ENCODE results near the gene CORO2B. TPM values are rescaled to one million over a fixed set of nuclear protein-coding genes. Genes with fewer than 3 reads are reported as not detected.

Gene CORO2B
- total RNA-seq, 1 donor from 2014 or later: not detected

GRCh38 chr15:68571582-68571981 is 7.2 kb upstream of the CORO2B start:
- intact Hi-C loops (cut with micrococcal nuclease): no loop called here

- intact Hi-C loops (cut with micrococcal nuclease): no loop called here
Measured at GRCh38 chr15:68572309-68572708, 6.5 kb upstream of the CORO2B start.

GRCh38 chr15:68572921-68573320 is 5.9 kb upstream of the CORO2B start:
- intact Hi-C loops (cut with micrococcal nuclease): no loop called here

GRCh38 chr15:68574046-68574445 is 4.7 kb upstream of the CORO2B start:
- intact Hi-C loops (cut with micrococcal nuclease): no loop called here

GRCh38 chr15:68574629-68575028 is 4.2 kb upstream of the CORO2B start:
- intact Hi-C loops (cut with micrococcal nuclease): no loop called here

- intact Hi-C loops (cut with micrococcal nuclease): no loop called here
Measured at GRCh38 chr15:68576235-68576892, 2.4 kb upstream of the CORO2B start.

- intact Hi-C loops (cut with micrococcal nuclease): no loop called here
Measured at GRCh38 chr15:68578175-68578979, 416 bp upstream of the CORO2B start.

GRCh38 chr15:68580026-68580882 is 1.5 kb downstream of the CORO2B start:
- intact Hi-C loops (cut with micrococcal nuclease): no loop called here

GRCh38 chr15:68580883-68581155 is 2.0 kb downstream of the CORO2B start:
- intact Hi-C loops (cut with micrococcal nuclease): no loop called here

GRCh38 chr15:68581725-68582124 is 2.9 kb downstream of the CORO2B start:
- intact Hi-C loops (cut with micrococcal nuclease): no loop called here

GRCh38 chr15:68582236-68582635 is 3.4 kb downstream of the CORO2B start:
- intact Hi-C loops (cut with micrococcal nuclease): no loop called here

- intact Hi-C loops (cut with micrococcal nuclease): no loop called here
Measured at GRCh38 chr15:68582864-68583263, 4.1 kb downstream of the CORO2B start.

GRCh38 chr15:68583321-68583720 is 4.5 kb downstream of the CORO2B start:
- intact Hi-C loops (cut with micrococcal nuclease): no loop called here

GRCh38 chr15:68583936-68584755 is 5.4 kb downstream of the CORO2B start:
- intact Hi-C loops (cut with micrococcal nuclease): no loop called here

- intact Hi-C loops (cut with micrococcal nuclease): no loop called here
Measured at GRCh38 chr15:68584756-68585573, 6.2 kb downstream of the CORO2B start.

GRCh38 chr15:68585574-68586273 is 6.9 kb downstream of the CORO2B start:
- intact Hi-C loops (cut with micrococcal nuclease): no loop called here

GRCh38 chr15:68586274-68586961 is 7.6 kb downstream of the CORO2B start:
- intact Hi-C loops (cut with micrococcal nuclease): no loop called here

GRCh38 chr15:68587769-68588385 is 9.1 kb downstream of the CORO2B start:
- intact Hi-C loops (cut with micrococcal nuclease): no loop called here

GRCh38 chr15:68589053-68589452 is 10.3 kb downstream of the CORO2B start:
- intact Hi-C loops (cut with micrococcal nuclease): no loop called here
